22Rv1 (cell line): ENCODE measurements around the gene DNAH8.
A peak's percentile ranks its signal among the peaks of the same experiment; 100 is the strongest.

ENCODE experiments used
- H3K27ac ChIP-seq: fragments of 450-650 bp; 2 replicates; pipeline ENCODE4 v1.5.1; 2017
- CTCF ChIP-seq: fragments of 450-650 bp; IDR thresholded peaks from 2 replicates; pipeline ENCODE4 v1.5.1; 2017; ENCODE audit warnings: mild to moderate bottlenecking
- ZFX ChIP-seq: fragments of 450-650 bp; IDR thresholded peaks from 2 replicates; pipeline ENCODE4 v1.6.1; 2017; ENCODE audit warnings: antibody characterized with exemption, borderline replicate concordance

DNAH8 gene

GRCh38 chr6:38997128-38997761 lies 282.1 kb downstream of the DNAH8 start:
- TF ChIP-seq CTCF (peak; percentile 57), ZFX (no peak)
- no peak overlapping the region for H3K27ac ChIP-seq

- no peak overlapping the region for H3K27ac ChIP-seq
Observed at GRCh38 chr6:39003072-39003471, 288.0 kb downstream of the DNAH8 start.

GRCh38 chr6:39003492-39003891 lies 288.4 kb downstream of the DNAH8 start:
- TF ChIP-seq ZFX = no peak
- no peak for TF ChIP-seq CTCF
- no peak overlapping the region for H3K27ac ChIP-seq

More at GRCh38 chr6:39003072-39003471, 288.0 kb downstream of the DNAH8 start:
- TF ChIP-seq ZFX (no peak), CTCF (peak; percentile 32; the same call in 1 of the 2 replicates)

- TF ChIP-seq CTCF = no peak
- no peak for TF ChIP-seq ZFX
Observed at GRCh38 chr6:39004801-39005200, 289.7 kb downstream of the DNAH8 start.

GRCh38 chr6:39005774-39006173 lies 290.7 kb downstream of the DNAH8 start:
- no peak overlapping the region for H3K27ac ChIP-seq

More at GRCh38 chr6:39004801-39005200, 289.7 kb downstream of the DNAH8 start:
- H3K27ac ChIP-seq = no peak overlapping the region

GRCh38 chr6:39007575-39007974 lies 292.5 kb downstream of the DNAH8 start:
- H3K27ac ChIP-seq = no peak overlapping the region
- TF ChIP-seq CTCF (no peak), ZFX (no peak)

More at GRCh38 chr6:39005774-39006173, 290.7 kb downstream of the DNAH8 start:
- no peak for TF ChIP-seq CTCF
- no peak for TF ChIP-seq ZFX

GRCh38 chr6:39008737-39009136 lies 293.6 kb downstream of the DNAH8 start:
- TF ChIP-seq CTCF (no peak), ZFX (no peak)
- no peak overlapping the region for H3K27ac ChIP-seq
